Fibroblast of lung (primary cell): ENCODE results near the gene NDUFA11. TPM values are rescaled to one million over a fixed set of nuclear protein-coding genes. Genes with fewer than 3 reads are reported as not detected.

Experiments used
- DNase-seq, 2 donors: peaks; one replicate each; pipeline versions ENCODE4 v3.0.0 to v3.0.0-alpha.2; 2010; ENCODE audit warnings: low read depth in 2 of 2
- H2AFZ ChIP-seq: 2 replicates; pipeline ENCODE4 v1.5.1; 2012; ENCODE audit warnings: low read length, control low read depth, inconsistent platforms
- H3K27ac ChIP-seq: 2 replicates; pipeline ENCODE4 v1.5.1; 2011; ENCODE audit warnings: low read length, control low read depth; ENCODE audit not compliant: insufficient read depth
- H3K27me3 ChIP-seq: 2 replicates; pipeline ENCODE4 v1.5.1; 2011; ENCODE audit warnings: mild to moderate bottlenecking, low read length; ENCODE audit not compliant: control insufficient read depth, insufficient read depth
- H3K36me3 ChIP-seq: 2 replicates; pipeline ENCODE4 v1.5.1; 2011; ENCODE audit warnings: low read length; ENCODE audit not compliant: control insufficient read depth, insufficient read depth
- H3K4me1 ChIP-seq: 2 replicates; pipeline ENCODE4 v1.5.1; 2011; ENCODE audit warnings: low read length; ENCODE audit not compliant: control insufficient read depth, insufficient read depth; ENCODE audit errors: extremely low read depth
- H3K4me2 ChIP-seq: 2 replicates; pipeline ENCODE4 v1.5.1; 2011; ENCODE audit warnings: low read length, control low read depth; ENCODE audit not compliant: insufficient read depth; ENCODE audit errors: extremely low read depth
- H3K4me3 ChIP-seq, 4 experiments: fragments of 200-600 bp in 1 of 4; sonication (generic) in 1 of 4; replicated peaks in 1 of 4; 2 replicates each; pipeline ENCODE4 v1.5.1; 2011 to 2016; ENCODE audit warnings: low read length in 4 of 4, low read depth in 3 of 4, mild to moderate bottlenecking in 3 of 4, control low read depth in 2 of 4, inconsistent platforms in 1 of 4, mixed read lengths in 1 of 4; ENCODE audit not compliant: insufficient read depth in 1 of 4; ENCODE audit errors: control extremely low read depth in 1 of 4
- H3K79me2 ChIP-seq: 2 replicates; pipeline ENCODE4 v1.5.1; 2012; ENCODE audit warnings: mild to moderate bottlenecking, low read length, inconsistent platforms; ENCODE audit not compliant: control insufficient read depth, insufficient read depth
- H3K9ac ChIP-seq: 2 replicates; pipeline ENCODE4 v1.5.1; 2011; ENCODE audit warnings: mild to moderate bottlenecking, low read length, control low read depth; ENCODE audit not compliant: insufficient read depth
- H3K9me3 ChIP-seq: 2 replicates; pipeline ENCODE4 v1.5.1; 2012; ENCODE audit warnings: low read depth, low read length; ENCODE audit not compliant: control insufficient read depth, insufficient read depth
- H4K20me1 ChIP-seq: 2 replicates; pipeline ENCODE4 v1.5.1; 2011; ENCODE audit warnings: low read length; ENCODE audit not compliant: control insufficient read depth, insufficient read depth; ENCODE audit errors: extremely low read depth
- EZH2 ChIP-seq: IDR thresholded peaks from 2 replicates; pipeline ENCODE4 v1.5.1; 2012; ENCODE audit warnings: low read length, control low read depth, mild to moderate bottlenecking; ENCODE audit errors: missing control alignments
- polyA plus RNA-seq, 2 donors: library from polyadenylated mRNA; depleted of rRNA in 1 of 2; stranded (reverse) in 1 of 2; unstranded in 1 of 2; fragments of >200 nt; gene quantifications; 2 replicates each; pipeline ENCODE4 v1.2.1, GENCODE V29; 2011 to 2012; ENCODE audit warnings: missing spikeins in 1 of 2
- total RNA-seq: library from RNA; depleted of rRNA; stranded (reverse); fragments of >200 nt; gene quantifications from 2 replicates; pipeline ENCODE4 v1.2.1, GENCODE V29; 2014
- TF ChIP-seq, protein P1 (sequence below), 2 donors: IDR thresholded peaks in 1 of 2; conservative IDR thresholded peaks in 1 of 2; 1 replicate in 1 of 2; 2 replicates in 1 of 2; pipeline ENCODE4 v1.5.1; 2011 to 2012; ENCODE audit warnings: low read length in 2 of 2, control low read depth in 1 of 2, inconsistent platforms in 1 of 2, low read depth in 1 of 2, mild to moderate bottlenecking in 1 of 2

Gene NDUFA11
- total and polyA plus RNA-seq, 2 donors (not counting 1 experiment from before 2014, with no cell fraction given): 212 to 271 TPM

DNA sequence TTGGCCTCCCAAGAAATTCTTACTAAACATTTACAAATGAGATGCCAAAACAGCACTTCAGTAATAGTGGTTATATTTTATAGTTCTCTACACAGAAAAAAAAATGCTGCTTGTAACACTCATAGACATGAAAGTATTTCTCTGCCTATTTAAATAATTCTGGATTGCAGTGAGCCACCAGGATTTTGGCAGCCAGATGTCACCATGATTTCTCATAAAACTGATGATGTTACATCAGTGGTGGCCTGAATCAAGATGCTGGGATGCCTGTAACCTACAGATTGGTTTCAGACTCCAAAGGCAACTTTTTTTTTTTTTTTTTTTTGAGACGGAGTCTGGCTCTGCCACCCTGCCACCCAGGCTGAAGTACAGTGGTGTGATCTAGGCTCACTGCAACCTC is 7.8 kb upstream of the NDUFA11 start:
- TF ChIP-seq, protein P1, sequence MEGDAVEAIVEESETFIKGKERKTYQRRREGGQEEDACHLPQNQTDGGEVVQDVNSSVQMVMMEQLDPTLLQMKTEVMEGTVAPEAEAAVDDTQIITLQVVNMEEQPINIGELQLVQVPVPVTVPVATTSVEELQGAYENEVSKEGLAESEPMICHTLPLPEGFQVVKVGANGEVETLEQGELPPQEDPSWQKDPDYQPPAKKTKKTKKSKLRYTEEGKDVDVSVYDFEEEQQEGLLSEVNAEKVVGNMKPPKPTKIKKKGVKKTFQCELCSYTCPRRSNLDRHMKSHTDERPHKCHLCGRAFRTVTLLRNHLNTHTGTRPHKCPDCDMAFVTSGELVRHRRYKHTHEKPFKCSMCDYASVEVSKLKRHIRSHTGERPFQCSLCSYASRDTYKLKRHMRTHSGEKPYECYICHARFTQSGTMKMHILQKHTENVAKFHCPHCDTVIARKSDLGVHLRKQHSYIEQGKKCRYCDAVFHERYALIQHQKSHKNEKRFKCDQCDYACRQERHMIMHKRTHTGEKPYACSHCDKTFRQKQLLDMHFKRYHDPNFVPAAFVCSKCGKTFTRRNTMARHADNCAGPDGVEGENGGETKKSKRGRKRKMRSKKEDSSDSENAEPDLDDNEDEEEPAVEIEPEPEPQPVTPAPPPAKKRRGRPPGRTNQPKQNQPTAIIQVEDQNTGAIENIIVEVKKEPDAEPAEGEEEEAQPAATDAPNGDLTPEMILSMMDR (conservative IDR thresholded peaks at IDR 0.05 in 1 of 2, IDR thresholded peaks at IDR 0.05 in 1 of 2; ENCODE audit: low read depth in 1 of 2, low read length in 2 of 2): no peak
- TF ChIP-seq EZH2: no peak
- H3K27ac ChIP-seq: no peak overlapping the region
- H3K4me2 ChIP-seq: no peak overlapping the region
- H4K20me1 ChIP-seq: no peaks in the 10 kb centered on the region
- H3K27me3 ChIP-seq: no peaks in the 10 kb centered on the region
- peaks cover 11% of the 10 kb centered on the region for H3K36me3 ChIP-seq
- H3K4me1 ChIP-seq: peaks cover 5% of the 10 kb centered on the region
- H3K9ac ChIP-seq: no peak overlapping the region
- no peak overlapping the region for H2AFZ ChIP-seq
- no peaks in the 10 kb centered on the region for H3K79me2 ChIP-seq
- H3K9me3 ChIP-seq: no peaks in the 10 kb centered on the region
- DNase-seq: no peak
- no peak overlapping the region for H3K4me3 ChIP-seq

DNA sequence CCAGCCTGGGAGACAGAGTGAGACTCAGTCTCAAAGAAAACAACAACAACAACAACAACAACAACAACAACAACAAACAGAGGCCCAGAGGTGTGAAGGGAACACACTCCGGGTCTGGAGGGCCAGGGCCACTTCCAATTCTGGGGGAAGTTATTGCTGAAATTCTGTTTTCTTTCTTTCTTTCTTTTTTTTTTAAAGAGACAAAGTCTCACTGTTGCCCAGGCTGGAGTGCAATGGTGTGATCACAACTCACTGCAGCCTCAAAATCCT is 7.0 kb upstream of the NDUFA11 start:
- no peaks in the 10 kb centered on the region for H3K79me2 ChIP-seq
- no peaks in the 10 kb centered on the region for H3K9me3 ChIP-seq
- TF ChIP-seq, protein P1 (conservative IDR thresholded peaks at IDR 0.05 in 1 of 2, IDR thresholded peaks at IDR 0.05 in 1 of 2; ENCODE audit: low read depth in 1 of 2, low read length in 2 of 2): no peak
- no peaks in the 10 kb centered on the region for H4K20me1 ChIP-seq
- H3K4me3 ChIP-seq: no peak overlapping the region
- H3K36me3 ChIP-seq: peaks cover 9% of the 10 kb centered on the region
- no peak overlapping the region for H3K9ac ChIP-seq
- DNase-seq: no peak
- H3K4me2 ChIP-seq: no peak overlapping the region
- H3K27me3 ChIP-seq: no peaks in the 10 kb centered on the region
- peaks cover 5% of the 10 kb centered on the region for H3K4me1 ChIP-seq
- H2AFZ ChIP-seq: no peak overlapping the region
- no peak overlapping the region for H3K27ac ChIP-seq

DNA sequence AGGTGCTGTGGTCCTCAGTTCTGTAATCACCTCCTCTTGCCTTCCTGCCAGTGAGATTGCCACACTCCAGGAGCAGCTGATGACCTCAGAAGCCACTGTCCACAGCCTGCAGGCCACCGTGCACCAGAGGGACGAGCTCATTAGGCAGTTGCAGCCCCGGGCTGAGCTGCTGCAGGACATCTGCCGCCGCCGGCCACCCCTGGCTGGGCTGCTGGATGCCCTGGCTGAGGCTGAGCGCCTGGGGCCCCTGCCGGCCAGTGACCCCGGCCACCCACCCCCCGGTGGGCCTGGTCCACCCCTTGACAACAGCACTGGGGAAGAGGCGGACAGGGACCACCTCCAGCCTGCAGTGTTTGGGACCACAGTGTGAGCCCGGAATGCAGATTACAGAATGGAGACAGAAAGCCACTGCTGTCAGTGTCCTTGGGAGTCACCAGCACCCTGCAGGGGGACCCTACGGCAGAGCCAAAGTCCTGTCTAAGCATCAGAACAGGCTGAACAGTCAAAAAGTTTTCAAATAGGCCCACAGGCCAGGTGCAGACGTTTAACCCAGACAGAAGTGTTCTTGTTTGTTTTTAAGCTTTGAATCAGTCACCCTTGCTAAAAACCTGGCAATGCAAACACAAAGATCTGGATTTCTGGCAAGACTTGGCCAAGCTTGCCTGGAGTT is 5.3 kb upstream of the NDUFA11 start:
- no peaks in the 10 kb centered on the region for H3K79me2 ChIP-seq
- H3K4me2 ChIP-seq: no peak overlapping the region
- H3K27me3 ChIP-seq: no peaks in the 10 kb centered on the region
- no peaks in the 10 kb centered on the region for H4K20me1 ChIP-seq
- no peak overlapping the region for H2AFZ ChIP-seq
- TF ChIP-seq, protein P1 (conservative IDR thresholded peaks at IDR 0.05 in 1 of 2, IDR thresholded peaks at IDR 0.05 in 1 of 2; ENCODE audit: low read depth in 1 of 2, low read length in 2 of 2): no peak
- no peak for TF ChIP-seq EZH2
- no peak for DNase-seq
- peaks cover 2% of the 10 kb centered on the region for H3K36me3 ChIP-seq
- no peak overlapping the region for H3K9ac ChIP-seq
- no peak overlapping the region for H3K27ac ChIP-seq
- no peak overlapping the region for H3K4me3 ChIP-seq
- H3K4me1 ChIP-seq: no peaks in the 10 kb centered on the region
- H3K9me3 ChIP-seq: no peaks in the 10 kb centered on the region
